Retinal pigment epithelial cell (primary cell): ENCODE data around the gene NCKAP5.

Experiments used
- DNase-seq: peaks from one replicate; pipeline ENCODE4 v3.0.0-alpha.2; 2010; ENCODE audit warnings: low read depth
- H3K4me3 ChIP-seq: 2 replicates; pipeline ENCODE4 v1.5.1; 2011; ENCODE audit warnings: mild to moderate bottlenecking, low read length, control low read depth, moderate library complexity
- CTCF ChIP-seq: conservative IDR thresholded peaks from 2 replicates; pipeline ENCODE4 v1.5.1; 2011; ENCODE audit warnings: low read depth, low read length, control low read depth, inconsistent platforms

The NCKAP5 gene

GRCh38 chr2:133124446-133124845, 443.8 kb downstream of the NCKAP5 start:
- H3K4me3 ChIP-seq = no peak overlapping the region
- TF ChIP-seq CTCF = no peak
- no peak for DNase-seq

- no peak for DNase-seq
- H3K4me3 ChIP-seq = no peak overlapping the region
- TF ChIP-seq CTCF = no peak
Measured at GRCh38 chr2:133123904-133124303, 444.4 kb downstream of the NCKAP5 start.

GRCh38 chr2:133123393-133123792, 444.9 kb downstream of the NCKAP5 start:
- no peak for TF ChIP-seq CTCF
- H3K4me3 ChIP-seq = no peak overlapping the region
- no peak for DNase-seq

GRCh38 chr2:133122529-133122928, 445.7 kb downstream of the NCKAP5 start:
- no peak overlapping the region for H3K4me3 ChIP-seq
- no peak for TF ChIP-seq CTCF
- no peak for DNase-seq

- DNase-seq = no peak
- TF ChIP-seq CTCF = no peak
- no peak overlapping the region for H3K4me3 ChIP-seq
Measured at GRCh38 chr2:133120310-133120709, 448.0 kb downstream of the NCKAP5 start.

GRCh38 chr2:133110201-133110600, 458.1 kb downstream of the NCKAP5 start:
- no peak for TF ChIP-seq CTCF
- no peak overlapping the region for H3K4me3 ChIP-seq
- DNase-seq = no peak

- no peak overlapping the region for H3K4me3 ChIP-seq
- DNase-seq = peak; percentile 22
- TF ChIP-seq CTCF = no peak
Measured at GRCh38 chr2:133109772-133110171, 458.5 kb downstream of the NCKAP5 start.
